Esophagus squamous epithelium (tissue), 5 donors: Measurements from ENCODE around the gene PRKN. TPM values are rescaled to one million over a fixed set of nuclear protein-coding genes. Genes with fewer than 3 reads are reported as not detected.

Experiments used
- DNase-seq: peaks from one replicate; lab custom pipeline; 2025; lab: John Stamatoyannopoulos, UW
- H3K27ac ChIP-seq, 4 donors: fragments of 200-600 bp; sonication (generic); one replicate each; pipeline ENCODE4 v1.5.1; 2016 to 2019; ENCODE audit warnings: mild to moderate bottlenecking in 1 of 4
- H3K27me3 ChIP-seq, 4 donors: fragments of 200-600 bp; sonication (generic); 1 replicate in 3 of 4; 2 replicates in 1 of 4; pipeline versions ENCODE4 v1.5.1 to v1.6.0; 2017 to 2021; ENCODE audit warnings: antibody characterized with exemption in 1 of 4
- H3K36me3 ChIP-seq, 3 donors: fragments of 200-600 bp; sonication (generic); one replicate each; pipeline ENCODE4 v1.5.1; 2016 to 2019
- H3K4me1 ChIP-seq, 3 donors: fragments of 200-600 bp; sonication (generic); one replicate each; pipeline ENCODE4 v1.5.1; 2017 to 2019
- H3K4me3 ChIP-seq, 4 donors: fragments of 200-600 bp; sonication (generic); 1 replicate in 3 of 4; 2 replicates in 1 of 4; pipeline ENCODE4 v1.5.1; 2016 to 2019; ENCODE audit warnings: mild to moderate bottlenecking in 2 of 4, moderate library complexity in 1 of 4
- H3K9me3 ChIP-seq, 3 donors: fragments of 200-600 bp; sonication (generic); one replicate each; pipeline ENCODE4 v1.5.1; 2016 to 2019
- CTCF ChIP-seq, 6 experiments: fragments of 450-650 bp in 4 of 6; fragments of 200-600 bp in 2 of 6; sonication (generic) in 2 of 6; IDR thresholded peaks; one replicate each; pipeline ENCODE4 v1.5.1; 2016 to 2019; ENCODE audit warnings: antibody characterized with exemption in 6 of 6, mild to moderate bottlenecking in 4 of 6, moderate library complexity in 4 of 6
- POLR2A ChIP-seq, 4 donors: fragments of 450-650 bp; IDR thresholded peaks; one replicate each; pipeline ENCODE4 v1.6.1; 2017; ENCODE audit warnings: antibody characterized with exemption in 4 of 4, mild to moderate bottlenecking in 4 of 4, moderate library complexity in 3 of 4
- WGBS, 2 donors: methylation state at CpG; one replicate each; pipeline ENCODE4 v1.1.5; 2018; 5-methylcytosine and 5-hydroxymethylcytosine counted together
- intact Hi-C: fragments of 100-400 bp; cut with DNase I; formaldehyde crosslinking; loops from one replicate; pipeline ENCODE4 v1.15.0; 2022
- total RNA-seq, 4 donors: library from RNA; depleted of rRNA; stranded (reverse); fragments of >200 nt; gene quantifications; one replicate each; pipeline ENCODE4 v1.1.0, GENCODE V29; 2016
- donor health status: DM: yes; HTN: yes; CAD: no.

The PRKN gene
- total RNA-seq, 4 donors from 2014 or later: 0.70 to 5.5 (median 2.2) TPM

GRCh38 chr6:161508341-161508740, 1219.2 kb downstream of the PRKN start:
- 83 to 86% methylated on average over 6 of the region's 6 CpGs for WGBS, 2 donors
- no peaks in the 10 kb centered on the region for H3K27me3 ChIP-seq
- DNase-seq: no peak
- intact Hi-C loops: no loop called here
- TF ChIP-seq CTCF (IDR thresholded peaks at IDR 0.05) (no peak), POLR2A (IDR thresholded peaks at IDR 0.05) (no peak)
- no peak overlapping the region for H3K4me3 ChIP-seq
- no peaks in the 10 kb centered on the region for H3K4me1 ChIP-seq
- H3K36me3 ChIP-seq: no peaks in the 10 kb centered on the region
- no peaks in the 10 kb centered on the region for H3K9me3 ChIP-seq
- H3K27ac ChIP-seq: no peak overlapping the region

- Histone ChIP-seq H3K9me3 (no peaks in the 10 kb centered on the region), H3K27me3 (no peaks in the 10 kb centered on the region), H3K4me3 (no peak overlapping the region), H3K27ac (no peak overlapping the region), H3K4me1 (no peaks in the 10 kb centered on the region), H3K36me3 (no peaks in the 10 kb centered on the region)
- TF ChIP-seq POLR2A (IDR thresholded peaks at IDR 0.05) (no peak), CTCF (IDR thresholded peaks at IDR 0.05) (no peak)
- DNase-seq: no peak
- intact Hi-C loops: no loop called here
- 39 to 57% methylated on average over 4 of the region's 4 CpGs for WGBS, 2 donors
Measured at GRCh38 chr6:161507375-161507774, 1220.2 kb downstream of the PRKN start.

GRCh38 chr6:161503570-161503969, 1224.0 kb downstream of the PRKN start:
- no peak overlapping the region for H3K27ac ChIP-seq
- WGBS, 2 donors: 77 to 80% methylated on average over 1 to 4 of the region's 4 CpGs
- intact Hi-C loops: no loop called here

GRCh38 chr6:161498881-161499280, 1228.7 kb downstream of the PRKN start:
- H3K27ac ChIP-seq: no peak overlapping the region
- no peaks in the 10 kb centered on the region for H3K4me1 ChIP-seq
- no peak for DNase-seq
- TF ChIP-seq POLR2A (IDR thresholded peaks at IDR 0.05) (no peak), CTCF (IDR thresholded peaks at IDR 0.05) (no peak)
- no peaks in the 10 kb centered on the region for H3K27me3 ChIP-seq
- 85 to 92% methylated on average over 3 to 4 of the region's 4 CpGs for WGBS, 2 donors
- H3K36me3 ChIP-seq: no peaks in the 10 kb centered on the region
- no peak overlapping the region for H3K4me3 ChIP-seq
- intact Hi-C loops: no loop called here
- H3K9me3 ChIP-seq: no peaks in the 10 kb centered on the region

More at GRCh38 chr6:161503570-161503969, 1224.0 kb downstream of the PRKN start:
- no peak overlapping the region for H3K4me3 ChIP-seq
- no peaks in the 10 kb centered on the region for H3K4me1 ChIP-seq
- no peaks in the 10 kb centered on the region for H3K36me3 ChIP-seq
- no peak for DNase-seq
- no peaks in the 10 kb centered on the region for H3K9me3 ChIP-seq
- H3K27me3 ChIP-seq: no peaks in the 10 kb centered on the region
- TF ChIP-seq CTCF (IDR thresholded peaks at IDR 0.05) (no peak), POLR2A (IDR thresholded peaks at IDR 0.05) (no peak)

- H3K4me1 ChIP-seq: no peaks in the 10 kb centered on the region
- intact Hi-C loops: no loop called here
- no peaks in the 10 kb centered on the region for H3K9me3 ChIP-seq
- TF ChIP-seq POLR2A (IDR thresholded peaks at IDR 0.05) (no peak), CTCF (IDR thresholded peaks at IDR 0.05) (peak in 1 of 6 experiments; percentile 43)
- no peak overlapping the region for H3K27ac ChIP-seq
- H3K36me3 ChIP-seq: no peaks in the 10 kb centered on the region
- no peak overlapping the region for H3K4me3 ChIP-seq
- H3K27me3 ChIP-seq: no peaks in the 10 kb centered on the region
- no peak for DNase-seq
- 54 to 67% methylated on average over 5 to 7 of the region's 7 CpGs for whole genome bisulfite sequencing, 2 donors
Measured at GRCh38 chr6:161498359-161498758, 1229.2 kb downstream of the PRKN start.
